ENCODE data around the gene HASPIN. TPM values are rescaled to one million over a fixed set of nuclear protein-coding genes. Genes with fewer than 3 reads are reported as not detected.
"Not testable (repeated sequence)": the region's sequence is repeated elsewhere in the genome, so short reads cannot be mapped to it uniquely, and the experiment has no call there.

The HASPIN gene
- total and polyA plus RNA-seq, 4 donors = 0.24 to 1.1 (median 0.51) TPM

DNA sequence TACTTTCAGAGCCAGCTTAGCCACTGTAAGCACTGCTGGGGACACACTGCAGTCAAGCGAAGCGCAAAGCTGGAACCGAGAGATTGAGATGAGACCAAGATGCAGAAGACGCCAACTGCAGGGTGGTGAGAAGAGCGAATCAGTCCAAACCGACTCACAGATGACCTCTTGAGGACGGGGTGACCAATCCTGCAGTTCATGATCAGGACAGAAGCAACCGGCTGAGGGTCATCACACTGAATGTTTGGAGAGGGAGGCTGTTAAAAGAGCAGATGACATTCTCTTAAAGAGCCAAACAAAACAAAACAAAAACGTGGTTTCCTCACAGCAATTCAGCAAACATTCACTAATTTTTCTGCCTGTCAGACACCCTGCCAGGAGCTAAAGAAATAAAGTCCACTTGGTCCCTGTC, 8.5 kb downstream of the HASPIN start:
- Histone ChIP-seq H3K4me3 (no peak overlapping the region), H3K27ac (ENCODE audit: low read depth in 1 of 2, low read length in 1 of 2) (no peak overlapping the region), H3K27me3 (ENCODE audit: control insufficient read depth in 3 of 3, insufficient read depth in 3 of 3, low read length in 2 of 3) (no peaks in the 10 kb centered on the region), H3K36me3 (ENCODE audit: control insufficient read depth in 4 of 4, insufficient read depth in 4 of 4, low read length in 4 of 4) (no peaks in the 10 kb centered on the region), H3K9me3 (ENCODE audit: control insufficient read depth in 4 of 4, insufficient read depth in 3 of 4, low read length in 3 of 4) (no peaks in the 10 kb centered on the region), H3K4me1 (ENCODE audit: control insufficient read depth in 5 of 5, insufficient read depth in 5 of 5, low read length in 5 of 5) (peaks cover 0 to 8% (median 0%) of the 10 kb centered on the region in 5 donors), H3K9ac (ENCODE audit: insufficient read depth in 1 of 2, low read length in 2 of 2) (peak overlapping the region in 1 of 2 donors; percentile 49)
- TF ChIP-seq, protein P1, sequence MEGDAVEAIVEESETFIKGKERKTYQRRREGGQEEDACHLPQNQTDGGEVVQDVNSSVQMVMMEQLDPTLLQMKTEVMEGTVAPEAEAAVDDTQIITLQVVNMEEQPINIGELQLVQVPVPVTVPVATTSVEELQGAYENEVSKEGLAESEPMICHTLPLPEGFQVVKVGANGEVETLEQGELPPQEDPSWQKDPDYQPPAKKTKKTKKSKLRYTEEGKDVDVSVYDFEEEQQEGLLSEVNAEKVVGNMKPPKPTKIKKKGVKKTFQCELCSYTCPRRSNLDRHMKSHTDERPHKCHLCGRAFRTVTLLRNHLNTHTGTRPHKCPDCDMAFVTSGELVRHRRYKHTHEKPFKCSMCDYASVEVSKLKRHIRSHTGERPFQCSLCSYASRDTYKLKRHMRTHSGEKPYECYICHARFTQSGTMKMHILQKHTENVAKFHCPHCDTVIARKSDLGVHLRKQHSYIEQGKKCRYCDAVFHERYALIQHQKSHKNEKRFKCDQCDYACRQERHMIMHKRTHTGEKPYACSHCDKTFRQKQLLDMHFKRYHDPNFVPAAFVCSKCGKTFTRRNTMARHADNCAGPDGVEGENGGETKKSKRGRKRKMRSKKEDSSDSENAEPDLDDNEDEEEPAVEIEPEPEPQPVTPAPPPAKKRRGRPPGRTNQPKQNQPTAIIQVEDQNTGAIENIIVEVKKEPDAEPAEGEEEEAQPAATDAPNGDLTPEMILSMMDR (IDR thresholded peaks at IDR 0.05; ENCODE audit: control extremely low read depth, extremely low read depth) = no peak
- ATAC-seq (ENCODE audit: insufficient read depth, low FRiP score) (no peak), DNase-seq (peak in 2 of 3 donors; percentile 34 to 50)
- 42 to 73% methylated on average over 9 of the region's 9 CpGs for WGBS, 2 donors

DNA sequence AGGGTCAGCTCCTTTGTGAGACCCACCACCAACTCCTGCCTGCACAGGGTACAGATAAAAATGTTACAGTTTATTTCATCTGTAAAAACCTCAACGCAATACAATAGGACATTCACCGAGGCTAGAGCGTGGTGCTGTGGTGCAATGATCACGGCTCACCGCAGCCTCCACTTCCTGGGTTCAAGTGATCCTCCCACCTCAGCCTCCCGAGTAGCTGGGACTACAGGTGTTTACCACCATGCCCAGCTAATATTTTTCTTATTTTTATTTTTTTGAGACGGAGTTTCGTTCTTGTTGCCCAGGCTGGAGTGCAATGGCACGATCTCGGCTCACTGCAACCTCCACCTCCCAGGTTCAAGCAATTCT, 11.2 kb downstream of the HASPIN start:
- H3K4me1 ChIP-seq (ENCODE audit: control insufficient read depth in 5 of 5, insufficient read depth in 5 of 5, low read length in 5 of 5) = peaks cover 0 to 15% (median 6%) of the 10 kb centered on the region in 5 donors
- not testable (repeated sequence) for H3K9ac ChIP-seq (ENCODE audit: insufficient read depth in 1 of 2, low read length in 2 of 2); H3K27me3 ChIP-seq (ENCODE audit: control insufficient read depth in 3 of 3, insufficient read depth in 3 of 3, low read length in 2 of 3); H3K4me3 ChIP-seq; H3K27ac ChIP-seq (ENCODE audit: low read depth in 1 of 2, low read length in 1 of 2); DNase-seq; ATAC-seq (ENCODE audit: insufficient read depth, low FRiP score); H3K9me3 ChIP-seq (ENCODE audit: control insufficient read depth in 4 of 4, insufficient read depth in 3 of 4, low read length in 3 of 4); H3K36me3 ChIP-seq (ENCODE audit: control insufficient read depth in 4 of 4, insufficient read depth in 4 of 4, low read length in 4 of 4)
- WGBS, 2 donors = 86 to 89% methylated on average over 10 of the region's 10 CpGs

DNA sequence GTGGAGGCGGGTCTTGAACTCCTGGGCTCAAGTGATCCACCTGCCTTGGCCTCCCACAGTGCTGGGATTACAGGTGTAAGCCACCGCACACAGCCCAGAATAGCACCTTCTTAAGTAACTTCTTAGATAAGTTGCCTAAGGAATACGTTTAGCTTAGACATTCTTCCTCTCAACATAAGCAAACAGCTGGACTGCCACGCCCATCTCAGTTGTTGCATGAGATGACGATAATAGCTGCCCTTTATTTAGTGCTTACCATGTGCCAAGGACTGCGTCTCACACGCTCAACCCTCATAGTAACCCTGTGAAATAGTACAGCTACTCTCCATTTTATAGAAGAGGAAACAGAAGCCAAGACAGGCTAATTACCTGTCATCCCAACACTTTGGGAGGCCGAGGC, 11.8 kb downstream of the HASPIN start:
- no peaks in the 10 kb centered on the region for H3K36me3 ChIP-seq (ENCODE audit: control insufficient read depth in 4 of 4, insufficient read depth in 4 of 4, low read length in 4 of 4)
- ATAC-seq (ENCODE audit: insufficient read depth, low FRiP score) (no peak), DNase-seq (no peak)
- no peaks in the 10 kb centered on the region for H3K9me3 ChIP-seq (ENCODE audit: control insufficient read depth in 4 of 4, insufficient read depth in 3 of 4, low read length in 3 of 4)
- TF ChIP-seq, protein P1 (IDR thresholded peaks at IDR 0.05; ENCODE audit: control extremely low read depth, extremely low read depth) = no peak
- H3K4me3 ChIP-seq = no peak overlapping the region
- no peak overlapping the region for H3K27ac ChIP-seq (ENCODE audit: low read depth in 1 of 2, low read length in 1 of 2)
- peaks cover 0 to 15% (median 6%) of the 10 kb centered on the region in 5 donors for H3K4me1 ChIP-seq (ENCODE audit: control insufficient read depth in 5 of 5, insufficient read depth in 5 of 5, low read length in 5 of 5)
- H3K27me3 ChIP-seq (ENCODE audit: control insufficient read depth in 3 of 3, insufficient read depth in 3 of 3, low read length in 2 of 3) = no peaks in the 10 kb centered on the region
- no peak overlapping the region for H3K9ac ChIP-seq (ENCODE audit: insufficient read depth in 1 of 2, low read length in 2 of 2)
- WGBS, 2 donors = 51 to 59% methylated on average over 8 of the region's 8 CpGs

DNA sequence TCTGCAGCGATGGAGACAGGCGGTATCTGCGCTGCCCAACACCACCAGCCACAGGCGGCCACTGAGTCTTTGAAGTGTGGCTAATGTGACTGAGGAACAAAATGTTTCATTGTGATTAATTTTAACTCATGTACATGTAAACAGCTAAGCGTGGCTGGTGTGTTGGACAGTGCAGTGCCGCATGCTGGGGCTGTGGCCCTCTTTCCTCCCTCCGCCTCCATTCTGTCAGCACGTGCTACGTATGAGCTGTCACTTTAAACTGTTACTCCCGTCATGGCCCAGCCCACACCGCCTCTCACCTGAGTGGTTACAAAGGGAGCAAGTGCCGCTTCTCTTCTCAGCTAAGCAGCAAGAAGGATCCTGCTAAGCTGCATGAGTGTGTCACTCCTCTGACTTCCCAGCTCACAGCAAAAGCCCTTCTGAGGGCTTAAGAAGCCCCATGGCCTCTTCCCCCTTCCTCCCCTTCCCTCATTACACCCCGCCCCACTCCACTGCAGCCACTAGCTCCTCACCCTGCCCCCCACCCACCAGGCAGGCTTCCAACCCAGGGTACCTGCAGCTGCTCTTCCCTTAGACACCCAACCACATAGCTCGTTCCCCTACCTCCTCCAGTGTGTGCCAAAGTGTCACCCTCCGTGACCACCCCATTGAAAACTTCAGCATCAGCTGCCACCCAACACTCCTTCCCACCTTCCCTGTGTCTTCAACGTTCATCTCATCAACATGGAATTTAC, 15.0 kb downstream of the HASPIN start:
- TF ChIP-seq, protein P1 (IDR thresholded peaks at IDR 0.05; ENCODE audit: control extremely low read depth, extremely low read depth) = no peak
- ATAC-seq (ENCODE audit: insufficient read depth, low FRiP score) (peak; percentile 55), DNase-seq (peak; percentile 44 to 58 (median 51))
- no peaks in the 10 kb centered on the region for H3K36me3 ChIP-seq (ENCODE audit: control insufficient read depth in 4 of 4, insufficient read depth in 4 of 4, low read length in 4 of 4)
- peak overlapping the region in 1 of 2 donors; percentile 34 for H3K27ac ChIP-seq (ENCODE audit: low read depth in 1 of 2, low read length in 1 of 2)
- H3K4me1 ChIP-seq (ENCODE audit: control insufficient read depth in 5 of 5, insufficient read depth in 5 of 5, low read length in 5 of 5) = peaks cover 0 to 7% (median 6%) of the 10 kb centered on the region in 5 donors
- no peaks in the 10 kb centered on the region for H3K9me3 ChIP-seq (ENCODE audit: control insufficient read depth in 4 of 4, insufficient read depth in 3 of 4, low read length in 3 of 4)
- 39 to 55% methylated on average over 16 of the region's 16 CpGs for WGBS, 2 donors
- peak overlapping the region in 1 of 2 donors; percentile 61 for H3K9ac ChIP-seq (ENCODE audit: insufficient read depth in 1 of 2, low read length in 2 of 2)
- H3K27me3 ChIP-seq (ENCODE audit: control insufficient read depth in 3 of 3, insufficient read depth in 3 of 3, low read length in 2 of 3) = no peaks in the 10 kb centered on the region
- no peak overlapping the region for H3K4me3 ChIP-seq

Measured in lung (tissue), 12 donors.